H9 (cell line): ENCODE measurements around the gene OSGEPL1. TPM values are rescaled to one million over a fixed set of nuclear protein-coding genes. Genes with fewer than 3 reads are reported as not detected.

Experiments used
- DNase-seq: peaks from one replicate; pipeline ENCODE4 v3.0.0-alpha.2; 2017
- H2AFZ ChIP-seq: one replicate; pipeline ENCODE4 v1.6.1; 2013; ENCODE audit warnings: mild to moderate bottlenecking, low read length, control low read depth, moderate library complexity
- H2AK5ac ChIP-seq: 2 replicates; pipeline ENCODE4 v1.6.1; 2013; ENCODE audit warnings: low read length, control low read depth, mixed read lengths; ENCODE audit not compliant: insufficient read length
- H2BK120ac ChIP-seq: one replicate; pipeline ENCODE4 v1.6.1; 2013; ENCODE audit warnings: low read depth, mild to moderate bottlenecking, low read length, control low read depth, inconsistent platforms; ENCODE audit not compliant: poor library complexity, severe bottlenecking
- H2BK12ac ChIP-seq: 2 replicates; pipeline ENCODE4 v1.6.1; 2013; ENCODE audit warnings: low read length, control low read depth, mixed read lengths, low read depth; ENCODE audit not compliant: insufficient read length
- H2BK15ac ChIP-seq: 2 replicates; pipeline ENCODE4 v1.6.1; 2013; ENCODE audit warnings: low read depth, low read length, control low read depth
- H2BK20ac ChIP-seq: one replicate; pipeline ENCODE4 v1.6.1; 2013; ENCODE audit warnings: low read depth, mild to moderate bottlenecking, low read length, control low read depth, inconsistent platforms; ENCODE audit not compliant: poor library complexity, severe bottlenecking
- H2BK5ac ChIP-seq: 2 replicates; pipeline ENCODE4 v1.6.1; 2013; ENCODE audit warnings: low read length, control low read depth, mixed read lengths; ENCODE audit not compliant: insufficient read length
- H3K14ac ChIP-seq: 2 replicates; pipeline ENCODE4 v1.6.1; 2013; ENCODE audit warnings: low read length, control low read depth; ENCODE audit not compliant: insufficient read depth
- H3K18ac ChIP-seq: 2 replicates; pipeline ENCODE4 v1.6.1; 2013; ENCODE audit warnings: low read depth, mild to moderate bottlenecking, mixed read lengths, low read length, control low read depth; ENCODE audit not compliant: insufficient read length
- H3K23ac ChIP-seq: 2 replicates; pipeline ENCODE4 v1.6.1; 2013; ENCODE audit warnings: low read length, control low read depth, mixed read lengths, low read depth; ENCODE audit not compliant: insufficient read length
- H3K23me2 ChIP-seq: 2 replicates; pipeline ENCODE4 v1.6.1; 2013; ENCODE audit warnings: low read depth, mild to moderate bottlenecking, mixed read lengths, low read length, control low read depth; ENCODE audit not compliant: insufficient read length, poor library complexity, severe bottlenecking
- H3K27ac ChIP-seq: 2 replicates; pipeline ENCODE4 v1.5.1; 2013; ENCODE audit warnings: low read length, control low read depth, mixed read lengths, low read depth; ENCODE audit not compliant: insufficient read length
- H3K27me3 ChIP-seq: 2 replicates; pipeline ENCODE4 v1.6.1; 2013; ENCODE audit warnings: low read length, control low read depth, inconsistent platforms; ENCODE audit not compliant: insufficient read depth
- H3K4ac ChIP-seq: 2 replicates; pipeline ENCODE4 v1.6.1; 2013; ENCODE audit warnings: low read depth, mild to moderate bottlenecking, control low read depth, inconsistent platforms, low read length, moderate library complexity
- H3K4me1 ChIP-seq: 2 replicates; pipeline ENCODE4 v1.6.1; 2013; ENCODE audit warnings: low read length, control low read depth, inconsistent platforms; ENCODE audit not compliant: insufficient read depth
- H3K4me2 ChIP-seq: 2 replicates; pipeline ENCODE4 v1.6.1; 2013; ENCODE audit warnings: low read length, control low read depth, mixed read lengths; ENCODE audit not compliant: insufficient read length, insufficient read depth
- H3K56ac ChIP-seq: 2 replicates; pipeline ENCODE4 v1.6.1; 2013; ENCODE audit warnings: low read depth, mild to moderate bottlenecking, mixed read lengths, low read length, control low read depth; ENCODE audit not compliant: insufficient read length
- H3K79me1 ChIP-seq: 2 replicates; pipeline ENCODE4 v1.6.1; 2013; ENCODE audit warnings: low read depth, mild to moderate bottlenecking, moderate library complexity, low read length, control low read depth, inconsistent platforms; ENCODE audit not compliant: insufficient read depth, poor library complexity, severe bottlenecking
- H3K79me2 ChIP-seq: 2 replicates; pipeline ENCODE4 v1.6.1; 2013; ENCODE audit warnings: low read length, control low read depth, inconsistent platforms; ENCODE audit not compliant: insufficient read depth
- H3K9ac ChIP-seq: 2 replicates; pipeline ENCODE4 v1.6.1; 2013; ENCODE audit warnings: low read length, control low read depth, mixed read lengths; ENCODE audit not compliant: insufficient read length; ENCODE audit errors: extremely low read depth
- H3K9me3 ChIP-seq: one replicate; pipeline ENCODE4 v1.6.1; 2013; ENCODE audit warnings: low read depth, low read length, inconsistent platforms; ENCODE audit not compliant: control insufficient read depth
- H3T11ph ChIP-seq: one replicate; pipeline ENCODE4 v1.6.1; 2013; ENCODE audit warnings: mild to moderate bottlenecking, low read length, control low read depth, inconsistent platforms
- H4K20me1 ChIP-seq: one replicate; pipeline ENCODE4 v1.6.1; 2013; ENCODE audit not compliant: control insufficient read depth, insufficient read length, insufficient read depth
- H4K5ac ChIP-seq: 2 replicates; pipeline ENCODE4 v1.6.1; 2013; ENCODE audit warnings: low read depth, mild to moderate bottlenecking, mixed read lengths, low read length, control low read depth; ENCODE audit not compliant: insufficient read length
- H4K8ac ChIP-seq: replicated peaks from 2 replicates; pipeline ENCODE4 v1.6.1; 2013; ENCODE audit warnings: low read length, control low read depth, mixed read lengths, low read depth; ENCODE audit not compliant: insufficient read length
- H4K91ac ChIP-seq: 2 replicates; pipeline ENCODE4 v1.6.1; 2013; ENCODE audit warnings: low read depth, mild to moderate bottlenecking, moderate library complexity, mixed read lengths, low read length, control low read depth; ENCODE audit not compliant: insufficient read length
- H3K27ac Mint-ChIP-seq, 3 experiments: 2 replicates in 2 of 3; 3 replicates in 1 of 3; pipeline ENCODE4 v1.8.0; 2020 to 2021; ENCODE audit warnings: mixed read lengths in 3 of 3, mild to moderate bottlenecking in 1 of 3, moderate library complexity in 1 of 3
- H3K27me3 Mint-ChIP-seq: 2 replicates; pipeline ENCODE4 v1.8.0; 2021; ENCODE audit warnings: low read depth, mild to moderate bottlenecking, moderate library complexity, mixed read lengths
- H3K36me3 Mint-ChIP-seq, 3 experiments: 2 replicates in 2 of 3; 3 replicates in 1 of 3; pipeline ENCODE4 v1.8.0; 2020 to 2021; ENCODE audit warnings: low read depth in 3 of 3, mixed read lengths in 3 of 3; ENCODE audit not compliant: insufficient read depth in 1 of 3
- H3K4me1 Mint-ChIP-seq, 2 experiments: 2 replicates each; pipeline ENCODE4 v1.8.0; 2020; ENCODE audit warnings: mixed read lengths in 2 of 2
- H3K4me3 Mint-ChIP-seq, 2 experiments: 2 replicates in 1 of 2; 3 replicates in 1 of 2; pipeline ENCODE4 v1.8.0; 2020 to 2021; ENCODE audit warnings: mild to moderate bottlenecking in 2 of 2, mixed read lengths in 2 of 2, moderate library complexity in 1 of 2
- H3K9me3 Mint-ChIP-seq, 2 experiments: 2 replicates in 1 of 2; 3 replicates in 1 of 2; pipeline ENCODE4 v1.8.0; 2020; ENCODE audit warnings: mild to moderate bottlenecking in 2 of 2, mixed read lengths in 2 of 2, moderate library complexity in 1 of 2
- total RNA-seq: library from RNA; stranded (reverse); gene quantifications from 2 replicates; pipeline ENCODE4 v1.2.1, GENCODE V29; 2021
- TF ChIP-seq, protein P1 (sequence below): fragments of 200-600 bp; sonication (generic); conservative IDR thresholded peaks from 3 replicates; pipeline ENCODE4 v1.8.0; 2021; ENCODE audit warnings: antibody characterized with exemption, mild to moderate bottlenecking

Gene OSGEPL1
- total RNA-seq, 1 experiment from 2014 or later, result 10.7 TPM

DNA sequence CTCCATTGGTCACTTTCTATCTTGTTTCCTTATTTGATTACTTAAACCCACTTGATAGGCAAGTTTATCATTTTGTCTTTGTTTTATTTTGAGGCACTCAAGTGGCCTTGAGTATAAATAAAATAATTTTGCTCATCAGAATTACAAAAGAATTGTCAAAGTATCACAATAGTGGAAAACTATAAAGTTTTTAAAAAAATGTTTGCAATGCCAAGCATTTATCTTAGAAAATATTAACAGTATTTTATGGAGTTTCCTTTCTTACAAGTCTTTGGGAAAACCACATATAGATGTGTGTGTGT lies 36.4 kb upstream of the OSGEPL1 start:
- Histone ChIP-seq H2BK15ac (no peak overlapping the region), H3K4me1 (no peaks in the 10 kb centered on the region), H3K4ac (no peak overlapping the region), H4K20me1 (no peaks in the 10 kb centered on the region), H3K4me2 (no peak overlapping the region), H3T11ph (no peak overlapping the region), H2AK5ac (no peak overlapping the region), H4K5ac (no peak overlapping the region), H4K91ac (no peak overlapping the region), H3K27ac (no peak overlapping the region), H3K79me2 (no peaks in the 10 kb centered on the region), H3K9ac (no peak overlapping the region), H2BK12ac (no peak overlapping the region), H3K79me1 (no peaks in the 10 kb centered on the region), H3K14ac (no peak overlapping the region), H2AFZ (no peak overlapping the region), H3K23me2 (no peaks in the 10 kb centered on the region), H3K23ac (no peak overlapping the region), H3K9me3 (no peaks in the 10 kb centered on the region), H2BK20ac (no peak overlapping the region), H2BK5ac (no peak overlapping the region), H2BK120ac (no peak overlapping the region), H3K18ac (no peak overlapping the region), H3K56ac (no peak overlapping the region), H4K8ac (no peak overlapping the region), H3K27me3 (no peaks in the 10 kb centered on the region)
- no peak overlapping the region for H3K27ac Mint-ChIP-seq
- no peaks in the 10 kb centered on the region for H3K27me3 Mint-ChIP-seq
- H3K4me1 Mint-ChIP-seq, result no peaks in the 10 kb centered on the region
- no peak overlapping the region for H3K4me3 Mint-ChIP-seq
- TF ChIP-seq, protein P1, sequence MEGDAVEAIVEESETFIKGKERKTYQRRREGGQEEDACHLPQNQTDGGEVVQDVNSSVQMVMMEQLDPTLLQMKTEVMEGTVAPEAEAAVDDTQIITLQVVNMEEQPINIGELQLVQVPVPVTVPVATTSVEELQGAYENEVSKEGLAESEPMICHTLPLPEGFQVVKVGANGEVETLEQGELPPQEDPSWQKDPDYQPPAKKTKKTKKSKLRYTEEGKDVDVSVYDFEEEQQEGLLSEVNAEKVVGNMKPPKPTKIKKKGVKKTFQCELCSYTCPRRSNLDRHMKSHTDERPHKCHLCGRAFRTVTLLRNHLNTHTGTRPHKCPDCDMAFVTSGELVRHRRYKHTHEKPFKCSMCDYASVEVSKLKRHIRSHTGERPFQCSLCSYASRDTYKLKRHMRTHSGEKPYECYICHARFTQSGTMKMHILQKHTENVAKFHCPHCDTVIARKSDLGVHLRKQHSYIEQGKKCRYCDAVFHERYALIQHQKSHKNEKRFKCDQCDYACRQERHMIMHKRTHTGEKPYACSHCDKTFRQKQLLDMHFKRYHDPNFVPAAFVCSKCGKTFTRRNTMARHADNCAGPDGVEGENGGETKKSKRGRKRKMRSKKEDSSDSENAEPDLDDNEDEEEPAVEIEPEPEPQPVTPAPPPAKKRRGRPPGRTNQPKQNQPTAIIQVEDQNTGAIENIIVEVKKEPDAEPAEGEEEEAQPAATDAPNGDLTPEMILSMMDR, result 0 out of 3 replicates have a peak, but pooled peaks have one; percentile 7
- no peak for DNase-seq
- peaks cover 13 to 45% (median 38%) of the 10 kb centered on the region in 3 experiments; a peak in 6 of 7 replicates for H3K36me3 Mint-ChIP-seq
- H3K9me3 Mint-ChIP-seq, result no peaks in the 10 kb centered on the region
